B cell (primary cell): Measurements from ENCODE around the gene SMARCC1.

Experiments used
- EZH2 ChIP-seq: IDR thresholded peaks from 2 replicates; pipeline ENCODE4 v1.6.1; 2012; ENCODE audit warnings: borderline replicate concordance, low read depth, mild to moderate bottlenecking, moderate library complexity, low read length; ENCODE audit not compliant: insufficient read depth, poor library complexity, severe bottlenecking
- TF ChIP-seq, protein P1 (sequence below): fragments of 200-600 bp; IDR thresholded peaks from one replicate; pipeline ENCODE4 v1.8.0; 2022; ENCODE audit warnings: antibody characterized with exemption, mild to moderate bottlenecking

DNA sequence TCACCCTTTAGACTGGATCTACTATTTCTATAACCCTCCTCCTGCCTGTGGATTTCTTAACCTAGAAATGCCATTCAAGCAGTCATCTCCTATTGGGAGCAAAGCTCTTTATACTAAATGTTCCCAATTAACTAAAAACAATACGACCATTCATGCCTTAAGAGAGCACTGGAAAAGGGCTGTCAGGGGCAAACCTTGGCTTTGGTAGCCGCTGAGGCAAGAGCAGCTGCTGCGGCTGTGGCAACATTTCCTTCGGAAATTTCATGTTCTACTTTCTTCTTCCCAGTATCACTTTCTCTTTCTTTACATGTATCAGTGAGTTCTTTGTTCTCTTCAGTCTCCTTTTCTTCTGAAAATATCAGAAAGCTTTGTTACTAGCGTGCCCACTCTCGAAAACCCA lies 146.7 kb downstream of the SMARCC1 start:
- TF ChIP-seq, protein P1, sequence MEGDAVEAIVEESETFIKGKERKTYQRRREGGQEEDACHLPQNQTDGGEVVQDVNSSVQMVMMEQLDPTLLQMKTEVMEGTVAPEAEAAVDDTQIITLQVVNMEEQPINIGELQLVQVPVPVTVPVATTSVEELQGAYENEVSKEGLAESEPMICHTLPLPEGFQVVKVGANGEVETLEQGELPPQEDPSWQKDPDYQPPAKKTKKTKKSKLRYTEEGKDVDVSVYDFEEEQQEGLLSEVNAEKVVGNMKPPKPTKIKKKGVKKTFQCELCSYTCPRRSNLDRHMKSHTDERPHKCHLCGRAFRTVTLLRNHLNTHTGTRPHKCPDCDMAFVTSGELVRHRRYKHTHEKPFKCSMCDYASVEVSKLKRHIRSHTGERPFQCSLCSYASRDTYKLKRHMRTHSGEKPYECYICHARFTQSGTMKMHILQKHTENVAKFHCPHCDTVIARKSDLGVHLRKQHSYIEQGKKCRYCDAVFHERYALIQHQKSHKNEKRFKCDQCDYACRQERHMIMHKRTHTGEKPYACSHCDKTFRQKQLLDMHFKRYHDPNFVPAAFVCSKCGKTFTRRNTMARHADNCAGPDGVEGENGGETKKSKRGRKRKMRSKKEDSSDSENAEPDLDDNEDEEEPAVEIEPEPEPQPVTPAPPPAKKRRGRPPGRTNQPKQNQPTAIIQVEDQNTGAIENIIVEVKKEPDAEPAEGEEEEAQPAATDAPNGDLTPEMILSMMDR = no peak
- TF ChIP-seq EZH2 = no peak
